Myometrial cell (primary cell): ENCODE measurements around the gene ATP6V1B1. TPM values are rescaled to one million over a fixed set of nuclear protein-coding genes. Genes with fewer than 3 reads are reported as not detected.

Experiments used
- total RNA-seq: library from RNA; depleted of rRNA; stranded (reverse); fragments of >200 nt; gene quantifications from 2 replicates; pipeline ENCODE4 v1.2.3, GENCODE V29; 2015

The ATP6V1B1 gene
- total RNA-seq = under 0.01 TPM in 1 of 2 replicates, not detected in the other

GRCh38 chr2:70935468-70936164 lies at the start of gene ATP6V1B1:
Gene ATP6V1B1, plus strand, starts transcription at chr2:70935900. Its CDS starts 55 bp downstream, at chr2:70935955.

GRCh38 chr2:70978341-70979179 lies 42.9 kb downstream of the ATP6V1B1 start, which contains the start of gene ANKRD53:
Gene ANKRD53, plus strand, starts transcription at chr2:70978630. Its CDS starts 16 bp downstream, at chr2:70978646.

GRCh38 chr2:70994699-70995425 lies 59.2 kb downstream of the ATP6V1B1 start, which contains the start of gene TEX261:
Gene TEX261, minus strand, starts transcription at chr2:70994873. Its CDS starts 116 bp downstream, at chr2:70994757.

Other genes with a start within 250 kb of the ATP6V1B1 start
- not detected in 2 replicates for gene ADD2, start 167.7 kb upstream of the ATP6V1B1 start, total RNA-seq
- not detected in 2 replicates for gene FIGLA, start 145.3 kb upstream of the ATP6V1B1 start, total RNA-seq
- gene CLEC4F, start 115.3 kb upstream of the ATP6V1B1 start, total RNA-seq = not detected in 2 replicates
- gene CD207, start 100.1 kb upstream of the ATP6V1B1 start, total RNA-seq = not detected in 2 replicates
- 1.7 and 7.1 TPM in 2 replicates for gene VAX2, start 35.3 kb upstream of the ATP6V1B1 start, total RNA-seq
- 3.2 TPM in 1 of 2 replicates, not detected in the other for gene ANKRD53, start 42.7 kb downstream of the ATP6V1B1 start, total RNA-seq
- 47.6 and 80.5 TPM in 2 replicates for gene TEX261, start 59.0 kb downstream of the ATP6V1B1 start, total RNA-seq
- 144 and 181 TPM in 2 replicates for gene NAGK, start 132.7 kb downstream of the ATP6V1B1 start, total RNA-seq
- 15.2 and 23.4 TPM in 2 replicates for gene MCEE, start 194.3 kb downstream of the ATP6V1B1 start, total RNA-seq
- gene MPHOSPH10, start 194.7 kb downstream of the ATP6V1B1 start, total RNA-seq = 10.1 and 13.1 TPM in 2 replicates